Measurements from ENCODE around the gene NDFIP2. TPM values are rescaled to one million over a fixed set of nuclear protein-coding genes. Genes with fewer than 3 reads are reported as not detected.

The NDFIP2 gene
- total RNA-seq, 1 experiment from 2014 or later: 49.6 TPM

DNA sequence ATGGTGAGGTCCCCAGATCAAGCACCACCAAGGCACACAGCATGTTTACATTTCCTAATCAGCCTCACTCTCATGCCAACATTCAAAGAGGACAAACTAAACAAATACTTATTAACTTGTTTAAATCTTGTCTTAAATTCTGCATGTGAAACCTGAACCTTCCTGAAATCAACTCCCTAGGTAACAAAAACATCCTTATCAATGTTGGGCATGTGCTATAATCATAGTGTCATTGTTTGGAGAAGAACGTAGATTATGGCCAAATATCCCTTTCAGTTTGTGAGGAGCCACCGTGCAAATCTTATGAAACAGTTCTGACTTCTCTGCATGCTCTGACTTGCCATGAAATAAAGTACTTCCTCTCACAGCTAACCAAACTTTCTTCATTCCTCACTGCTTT lies 123.8 kb downstream of the NDFIP2 start (continued):
- TF ChIP-seq FOSL1 (IDR thresholded peaks at IDR 0.05; ENCODE audit: low read depth) (no peak), POLR2A (IDR thresholded peaks at IDR 0.05; ENCODE audit: borderline replicate concordance, extremely low read depth, insufficient read depth, insufficient read length) (no peak), ELF1 (IDR thresholded peaks at IDR 0.05; ENCODE audit: borderline replicate concordance, low read depth) (no peak), SRF (IDR thresholded peaks at IDR 0.05; ENCODE audit: low read depth) (no peak)

Other genes with a start within 250 kb of the NDFIP2 start
- gene RBM26, start 74.9 kb upstream of the NDFIP2 start, total RNA-seq (2021; ENCODE audit: unreplicated experiment): 52.5 TPM

Measured in HCT116 (cell line).